HCT116 (cell line): Measurements from ENCODE around the gene LYPD4. TPM values are rescaled to one million over a fixed set of nuclear protein-coding genes. Genes with fewer than 3 reads are reported as not detected.

Experiments used
- ATAC-seq: fragments of 200-7000 bp; cut with Tn5 transposase; 2 replicates; pipeline ENCODE4 v1.9.1; 2020; ENCODE audit warnings: mild to moderate bottlenecking, moderate library complexity
- BruUV-seq: library from RNA; stranded (reverse); fragments of 400-500 nt; replicated peaks from 2 replicates; lab custom pipeline; 2021; lab: Mats Ljungman, UMichigan
- CTCF ChIA-PET: fragments of 300-600 bp; sonication (Branson Sonifier 250); formaldehyde crosslinking; loops from one replicate; lab custom pipeline; 2021; ENCODE audit warnings: antibody characterized with exemption; lab: Charles Lee
- POLR2A ChIA-PET: fragments of 300-600, 350-600 bp; sonication (Branson Sonifier 250); formaldehyde crosslinking; loops from one replicate; lab custom pipeline; 2021; ENCODE audit warnings: antibody characterized with exemption; lab: Charles Lee
- RAD21 ChIA-PET, 2 experiments: fragments of 300-600 bp; sonication (Branson Sonifier 250); formaldehyde crosslinking; loops; one replicate each; lab custom pipeline; 2023; ENCODE audit warnings: low total read pairs in 2 of 2; ENCODE audit not compliant: uncharacterized antibody in 2 of 2, unreplicated experiment in 2 of 2, low non-redundant PET in 1 of 2; lab: Charles Lee
- DNase-seq: peaks from one replicate; pipeline ENCODE4 v3.0.0-alpha.2; 2010; ENCODE audit warnings: low read depth, low spot score
- H2AFZ ChIP-seq: fragments of 200-600 bp; shearing (Covaris generic), sonication (generic); 2 replicates; pipeline ENCODE4 v1.6.1; 2017; ENCODE audit warnings: low read depth, mixed run types, mixed read lengths, antibody characterized with exemption, low read length; ENCODE audit not compliant: poor library complexity, severe bottlenecking
- H3K27ac ChIP-seq: 2 replicates; pipeline ENCODE4 v1.5.1; 2012; ENCODE audit warnings: low read depth, low read length
- H3K27me3 ChIP-seq: fragments of 200-600 bp; sonication (generic); 2 replicates; pipeline ENCODE4 v1.6.1; 2016; ENCODE audit warnings: mixed run types, low read length, mixed read lengths; ENCODE audit not compliant: insufficient read depth
- H3K36me3 ChIP-seq, 2 experiments: fragments of 200-500 bp in 1 of 2; fragments of 200-600 bp in 1 of 2; sonication (Bioruptor generic) in 1 of 2; sonication (generic) in 1 of 2; 2 replicates each; pipeline versions ENCODE4 v1.5.1 to v1.6.1; 2014 to 2016; ENCODE audit warnings: low read length in 2 of 2, inconsistent platforms in 1 of 2, mixed read lengths in 1 of 2, mixed run types in 1 of 2; ENCODE audit not compliant: insufficient read depth in 2 of 2, control insufficient read depth in 1 of 2
- H3K4me1 ChIP-seq, 2 experiments: fragments of 200-600 bp in 1 of 2; sonication (generic) in 1 of 2; 2 replicates each; pipeline versions ENCODE4 v1.5.1 to v1.6.1; 2012 to 2017; ENCODE audit warnings: low read length in 2 of 2, inconsistent platforms in 1 of 2, mild to moderate bottlenecking in 1 of 2, mixed read lengths in 1 of 2, mixed run types in 1 of 2, moderate library complexity in 1 of 2; ENCODE audit not compliant: insufficient read depth in 2 of 2, control insufficient read depth in 1 of 2
- H3K4me2 ChIP-seq: fragments of 200-600 bp; sonication (generic); 2 replicates; pipeline ENCODE4 v1.6.1; 2017; ENCODE audit warnings: mixed run types, low read length, mixed read lengths
- H3K4me3 ChIP-seq, 2 experiments: fragments of 200-600 bp in 1 of 2; sonication (generic) in 1 of 2; replicated peaks in 1 of 2; 2 replicates each; pipeline ENCODE4 v1.5.1; 2011 to 2016; ENCODE audit warnings: low read length in 2 of 2, control low read depth in 1 of 2, low read depth in 1 of 2, mild to moderate bottlenecking in 1 of 2, mixed read lengths in 1 of 2, mixed run types in 1 of 2
- H3K79me2 ChIP-seq: fragments of 200-600 bp; sonication (generic); 2 replicates; pipeline ENCODE4 v1.6.1; 2017; ENCODE audit warnings: mild to moderate bottlenecking, mixed run types, low read length, moderate library complexity, mixed read lengths; ENCODE audit not compliant: insufficient read depth
- H3K9ac ChIP-seq: fragments of 200-600 bp; sonication (generic); 2 replicates; pipeline ENCODE4 v1.6.1; 2016; ENCODE audit warnings: low read length, mixed read lengths
- H3K9me2 ChIP-seq: fragments of 200-600 bp; sonication (generic), shearing (Covaris generic); 2 replicates; pipeline ENCODE4 v1.6.1; 2017; ENCODE audit warnings: mixed run types, mild to moderate bottlenecking, moderate library complexity; ENCODE audit not compliant: insufficient read depth
- H3K9me3 ChIP-seq, 2 experiments: fragments of 200-500 bp in 1 of 2; fragments of 200-600 bp in 1 of 2; sonication (Bioruptor generic) in 1 of 2; sonication (generic) in 1 of 2; 2 replicates each; pipeline ENCODE4 v1.6.1; 2014 to 2017; ENCODE audit warnings: low read length in 2 of 2, mixed read lengths in 2 of 2, inconsistent platforms in 1 of 2, low read depth in 1 of 2, mild to moderate bottlenecking in 1 of 2, mixed run types in 1 of 2, moderate library complexity in 1 of 2; ENCODE audit not compliant: control insufficient read depth in 1 of 2, insufficient read depth in 1 of 2
- H4K20me1 ChIP-seq: fragments of 200-600 bp; sonication (generic), shearing (Covaris generic); 2 replicates; pipeline ENCODE4 v1.6.1; 2017; ENCODE audit warnings: mixed run types, mild to moderate bottlenecking, moderate library complexity; ENCODE audit not compliant: insufficient read depth
- CBX3 ChIP-seq: IDR thresholded peaks from 2 replicates; pipeline ENCODE4 v1.6.1; 2012; ENCODE audit warnings: low read depth
- ELF1 ChIP-seq: IDR thresholded peaks from 2 replicates; pipeline ENCODE4 v1.6.1; 2012; ENCODE audit warnings: low read depth, borderline replicate concordance
- EZH2 ChIP-seq: fragments of 200-600 bp; sonication (generic); IDR thresholded peaks from 2 replicates; pipeline ENCODE4 v1.6.1; 2017; ENCODE audit warnings: antibody characterized with exemption, mixed run types
- EZH2phosphoT487 ChIP-seq: fragments of 200-600 bp; IDR thresholded peaks from 2 replicates; pipeline ENCODE4 v1.6.1; 2018; ENCODE audit warnings: antibody characterized with exemption, borderline replicate concordance
- FOSL1 ChIP-seq: IDR thresholded peaks from 2 replicates; pipeline ENCODE4 v1.6.1; 2012; ENCODE audit warnings: low read depth
- POLR2A ChIP-seq: IDR thresholded peaks from 2 replicates; pipeline ENCODE4 v1.7.0; 2011; ENCODE audit warnings: borderline replicate concordance; ENCODE audit not compliant: insufficient read depth, insufficient read length; ENCODE audit errors: extremely low read depth
- RAD21 ChIP-seq: IDR thresholded peaks from 2 replicates; pipeline ENCODE4 v1.6.1; 2012; ENCODE audit warnings: low read depth, mild to moderate bottlenecking
- SIN3A ChIP-seq: IDR thresholded peaks from 2 replicates; pipeline ENCODE4 v1.6.1; 2012; ENCODE audit warnings: low read depth
- SRF ChIP-seq: IDR thresholded peaks from 2 replicates; pipeline ENCODE4 v1.6.1; 2012; ENCODE audit warnings: low read depth
- TCF7L2 ChIP-seq: IDR thresholded peaks from 2 replicates; pipeline ENCODE4 v1.7.0; 2011; ENCODE audit warnings: borderline replicate concordance, inconsistent platforms; ENCODE audit not compliant: insufficient read depth, insufficient read length; ENCODE audit errors: extremely low read depth
- YY1 ChIP-seq: IDR thresholded peaks from 2 replicates; pipeline ENCODE4 v1.6.1; 2011; ENCODE audit warnings: low read length, low read depth, moderate library complexity, mild to moderate bottlenecking; ENCODE audit not compliant: insufficient replicate concordance; ENCODE audit errors: extremely low read depth
- intact Hi-C: fragments of 100-400 bp; cut with micrococcal nuclease; formaldehyde crosslinking; loops from 2 replicates; pipeline ENCODE4 v1.10.0; 2022
- total RNA-seq: library from RNA; stranded (reverse); gene quantifications from one replicate; pipeline ENCODE4 v1.2.1, GENCODE V29; 2021; ENCODE audit not compliant: unreplicated experiment
- TF ChIP-seq, protein P1 (sequence below): IDR thresholded peaks from 2 replicates; pipeline ENCODE4 v1.6.1; 2012
- TF ChIP-seq, protein P2 (sequence below): IDR thresholded peaks from 2 replicates; pipeline ENCODE4 v1.6.1; 2012
- TF ChIP-seq, protein P3 (sequence below): IDR thresholded peaks from 2 replicates; pipeline ENCODE4 v1.6.1; 2012; ENCODE audit warnings: low read depth
- TF ChIP-seq, protein P4 (sequence below): IDR thresholded peaks from 2 replicates; pipeline ENCODE4 v1.6.1; 2011; ENCODE audit warnings: mild to moderate bottlenecking, low read length, moderate library complexity; ENCODE audit not compliant: insufficient replicate concordance; ENCODE audit errors: extremely low read depth

Gene LYPD4
- total RNA-seq, 1 experiment from 2014 or later = not detected

DNA sequence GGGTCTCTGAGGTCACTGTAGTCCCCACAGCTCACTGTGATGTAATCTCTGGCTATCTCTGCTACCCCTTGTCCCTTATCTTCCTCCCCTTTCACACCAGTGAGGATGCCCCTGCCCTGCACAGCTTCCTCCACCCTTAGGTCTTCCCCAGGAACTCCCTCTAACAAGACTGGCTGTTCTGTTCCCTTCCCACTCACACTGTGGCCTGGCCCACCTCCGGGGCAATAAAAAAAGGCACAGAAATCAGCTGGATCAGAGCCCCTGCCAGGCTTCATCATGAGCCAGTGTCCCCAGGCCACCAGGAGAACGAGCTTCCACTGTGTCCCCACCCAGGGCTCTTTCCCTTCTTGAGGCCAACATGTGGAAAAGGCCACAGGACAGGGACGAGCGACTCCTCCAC is 43.5 kb downstream of the LYPD4 start:
- no TSS peak for BruUV-seq
- no peak overlapping the region for H2AFZ ChIP-seq
- H3K4me3 ChIP-seq = no peak overlapping the region
- H3K36me3 ChIP-seq = no peaks in the 10 kb centered on the region
- H3K9me3 ChIP-seq = no peaks in the 10 kb centered on the region
- DNase-seq (no peak), ATAC-seq (no peak)
- CTCF ChIA-PET = interaction anchor here (1.1 to 4.9 kb wide), 2 partner anchors 9 to 48 kb away, joined by 4 to 24 read pairs; no protein-coding TSS in a partner anchor
- no peaks in the 10 kb centered on the region for H4K20me1 ChIP-seq
- H3K4me1 ChIP-seq = no peaks in the 10 kb centered on the region
- RAD21 ChIA-PET = no interaction called here
- H3K79me2 ChIP-seq = no peaks in the 10 kb centered on the region
- H3K9ac ChIP-seq = no peak overlapping the region
- H3K9me2 ChIP-seq = no peaks in the 10 kb centered on the region
- peaks cover 15% of the 10 kb centered on the region for H3K27me3 ChIP-seq
- H3K4me2 ChIP-seq = no peak overlapping the region
- TF ChIP-seq, protein P1, sequence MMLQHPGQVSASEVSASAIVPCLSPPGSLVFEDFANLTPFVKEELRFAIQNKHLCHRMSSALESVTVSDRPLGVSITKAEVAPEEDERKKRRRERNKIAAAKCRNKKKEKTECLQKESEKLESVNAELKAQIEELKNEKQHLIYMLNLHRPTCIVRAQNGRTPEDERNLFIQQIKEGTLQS = no peak
- TF ChIP-seq RAD21 (no peak), FOSL1 (no peak), EZH2phosphoT487 (no peak), SIN3A (no peak), ELF1 (no peak), SRF (no peak), TCF7L2 (no peak), EZH2 (no peak), CBX3 (no peak), POLR2A (no peak), YY1 (no peak)
- TF ChIP-seq, protein P2, sequence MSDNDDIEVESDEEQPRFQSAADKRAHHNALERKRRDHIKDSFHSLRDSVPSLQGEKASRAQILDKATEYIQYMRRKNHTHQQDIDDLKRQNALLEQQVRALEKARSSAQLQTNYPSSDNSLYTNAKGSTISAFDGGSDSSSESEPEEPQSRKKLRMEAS = no peak
- TF ChIP-seq, protein P3, sequence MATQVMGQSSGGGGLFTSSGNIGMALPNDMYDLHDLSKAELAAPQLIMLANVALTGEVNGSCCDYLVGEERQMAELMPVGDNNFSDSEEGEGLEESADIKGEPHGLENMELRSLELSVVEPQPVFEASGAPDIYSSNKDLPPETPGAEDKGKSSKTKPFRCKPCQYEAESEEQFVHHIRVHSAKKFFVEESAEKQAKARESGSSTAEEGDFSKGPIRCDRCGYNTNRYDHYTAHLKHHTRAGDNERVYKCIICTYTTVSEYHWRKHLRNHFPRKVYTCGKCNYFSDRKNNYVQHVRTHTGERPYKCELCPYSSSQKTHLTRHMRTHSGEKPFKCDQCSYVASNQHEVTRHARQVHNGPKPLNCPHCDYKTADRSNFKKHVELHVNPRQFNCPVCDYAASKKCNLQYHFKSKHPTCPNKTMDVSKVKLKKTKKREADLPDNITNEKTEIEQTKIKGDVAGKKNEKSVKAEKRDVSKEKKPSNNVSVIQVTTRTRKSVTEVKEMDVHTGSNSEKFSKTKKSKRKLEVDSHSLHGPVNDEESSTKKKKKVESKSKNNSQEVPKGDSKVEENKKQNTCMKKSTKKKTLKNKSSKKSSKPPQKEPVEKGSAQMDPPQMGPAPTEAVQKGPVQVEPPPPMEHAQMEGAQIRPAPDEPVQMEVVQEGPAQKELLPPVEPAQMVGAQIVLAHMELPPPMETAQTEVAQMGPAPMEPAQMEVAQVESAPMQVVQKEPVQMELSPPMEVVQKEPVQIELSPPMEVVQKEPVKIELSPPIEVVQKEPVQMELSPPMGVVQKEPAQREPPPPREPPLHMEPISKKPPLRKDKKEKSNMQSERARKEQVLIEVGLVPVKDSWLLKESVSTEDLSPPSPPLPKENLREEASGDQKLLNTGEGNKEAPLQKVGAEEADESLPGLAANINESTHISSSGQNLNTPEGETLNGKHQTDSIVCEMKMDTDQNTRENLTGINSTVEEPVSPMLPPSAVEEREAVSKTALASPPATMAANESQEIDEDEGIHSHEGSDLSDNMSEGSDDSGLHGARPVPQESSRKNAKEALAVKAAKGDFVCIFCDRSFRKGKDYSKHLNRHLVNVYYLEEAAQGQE = no peak
- TF ChIP-seq, protein P4, sequence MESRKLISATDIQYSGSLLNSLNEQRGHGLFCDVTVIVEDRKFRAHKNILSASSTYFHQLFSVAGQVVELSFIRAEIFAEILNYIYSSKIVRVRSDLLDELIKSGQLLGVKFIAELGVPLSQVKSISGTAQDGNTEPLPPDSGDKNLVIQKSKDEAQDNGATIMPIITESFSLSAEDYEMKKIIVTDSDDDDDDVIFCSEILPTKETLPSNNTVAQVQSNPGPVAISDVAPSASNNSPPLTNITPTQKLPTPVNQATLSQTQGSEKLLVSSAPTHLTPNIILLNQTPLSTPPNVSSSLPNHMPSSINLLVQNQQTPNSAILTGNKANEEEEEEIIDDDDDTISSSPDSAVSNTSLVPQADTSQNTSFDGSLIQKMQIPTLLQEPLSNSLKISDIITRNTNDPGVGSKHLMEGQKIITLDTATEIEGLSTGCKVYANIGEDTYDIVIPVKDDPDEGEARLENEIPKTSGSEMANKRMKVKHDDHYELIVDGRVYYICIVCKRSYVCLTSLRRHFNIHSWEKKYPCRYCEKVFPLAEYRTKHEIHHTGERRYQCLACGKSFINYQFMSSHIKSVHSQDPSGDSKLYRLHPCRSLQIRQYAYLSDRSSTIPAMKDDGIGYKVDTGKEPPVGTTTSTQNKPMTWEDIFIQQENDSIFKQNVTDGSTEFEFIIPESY = no peak
- intact Hi-C loops = no loop called here
- POLR2A ChIA-PET = no interaction called here
- no peak overlapping the region for H3K27ac ChIP-seq
